Posterior vena cava (tissue), 2 donors: Measurements from ENCODE around the gene ATG4D. TPM values are rescaled to one million over a fixed set of nuclear protein-coding genes. Genes with fewer than 3 reads are reported as not detected.
"Not testable (repeated sequence)": the region's sequence is repeated elsewhere in the genome, so short reads cannot be mapped to it uniquely, and the experiment has no call there.

Experiments
- DNase-seq: peaks from one replicate; pipeline ENCODE4 v3.0.0-alpha.2; 2020; ENCODE audit warnings: low spot score
- intact Hi-C, 2 donors: fragments of 100-400 bp; cut with DNase I; formaldehyde crosslinking; loops; one replicate each; pipeline versions ENCODE4 v1.14.1 to v1.14.2; 2022 to 2023
- total RNA-seq, 2 donors: library from RNA; stranded (reverse); fragmentation: NEBNext Ultra II Directional; extraction: Animal tissue kit (Norgen Biotek cat#: 25700); gene quantifications; one replicate each; pipeline ENCODE4 v1.2.1, GENCODE V29; 2021
- donor health status: DM: yes; HTN: yes; CAD: no.
- donor health status: DM: yes; HTN: yes; CAD: no.

The ATG4D gene
- total RNA-seq, 2 donors from 2014 or later: 14.2 to 14.8 TPM

DNA sequence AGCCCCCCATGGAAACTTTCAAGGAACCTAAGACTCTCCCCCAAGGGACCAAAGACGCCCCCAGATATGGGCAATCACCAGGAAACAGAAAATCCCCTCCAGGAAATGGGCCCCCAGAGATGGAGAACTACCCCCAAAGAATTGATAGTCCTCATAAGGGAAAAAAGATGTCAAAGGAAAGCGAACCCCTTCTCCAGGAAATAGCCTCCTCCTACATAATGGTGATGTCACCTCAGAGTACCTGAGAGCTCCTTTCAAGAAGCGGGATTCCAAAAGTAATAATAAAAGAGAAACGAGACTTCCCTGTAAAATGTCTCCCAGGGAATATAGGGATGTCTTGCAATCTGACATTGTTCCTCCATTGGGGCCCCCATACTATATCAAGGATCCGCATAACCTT, 24.0 kb downstream of the ATG4D start:
- intact Hi-C loops: no loop called here
- no peak for DNase-seq

DNA sequence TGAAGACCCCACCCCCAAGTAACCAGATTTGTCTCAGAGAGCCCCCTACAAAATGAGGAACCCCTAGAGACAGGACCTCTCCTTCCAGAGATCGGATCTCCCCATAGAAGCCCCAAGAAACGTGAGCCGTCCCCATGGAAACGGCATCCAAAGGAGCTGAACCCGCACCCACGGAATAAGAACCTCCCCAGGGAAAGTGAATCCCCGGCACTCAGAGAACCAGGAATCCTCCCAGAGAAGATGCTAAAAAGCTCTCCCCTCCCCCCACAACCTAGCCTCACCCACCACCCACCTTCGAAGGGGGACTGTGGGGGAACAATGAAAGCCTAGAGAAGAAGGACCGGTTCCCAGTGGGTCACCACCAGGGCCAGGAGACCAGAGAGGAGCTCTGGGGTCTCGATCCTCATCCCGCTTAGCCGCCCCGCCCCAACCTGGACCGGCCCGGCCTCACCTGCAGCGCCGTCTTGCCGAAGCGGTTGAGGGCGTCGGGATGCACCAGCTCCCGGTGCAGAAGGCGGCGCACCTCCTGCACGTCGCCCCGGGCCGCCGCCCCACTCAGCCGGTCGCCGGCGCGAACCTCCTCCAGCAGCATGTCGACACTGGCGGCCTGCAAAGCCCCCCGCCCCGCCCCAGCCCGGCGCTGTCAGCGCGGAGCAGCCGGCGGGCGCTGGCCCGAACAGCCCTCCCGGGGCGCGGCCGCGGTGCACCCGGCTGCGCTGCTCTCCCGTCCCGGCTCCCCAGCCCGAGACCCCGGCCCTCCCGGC, 24.5 kb downstream of the ATG4D start:
- DNase-seq: peak; percentile 87
- intact Hi-C loops: no loop called here

DNA sequence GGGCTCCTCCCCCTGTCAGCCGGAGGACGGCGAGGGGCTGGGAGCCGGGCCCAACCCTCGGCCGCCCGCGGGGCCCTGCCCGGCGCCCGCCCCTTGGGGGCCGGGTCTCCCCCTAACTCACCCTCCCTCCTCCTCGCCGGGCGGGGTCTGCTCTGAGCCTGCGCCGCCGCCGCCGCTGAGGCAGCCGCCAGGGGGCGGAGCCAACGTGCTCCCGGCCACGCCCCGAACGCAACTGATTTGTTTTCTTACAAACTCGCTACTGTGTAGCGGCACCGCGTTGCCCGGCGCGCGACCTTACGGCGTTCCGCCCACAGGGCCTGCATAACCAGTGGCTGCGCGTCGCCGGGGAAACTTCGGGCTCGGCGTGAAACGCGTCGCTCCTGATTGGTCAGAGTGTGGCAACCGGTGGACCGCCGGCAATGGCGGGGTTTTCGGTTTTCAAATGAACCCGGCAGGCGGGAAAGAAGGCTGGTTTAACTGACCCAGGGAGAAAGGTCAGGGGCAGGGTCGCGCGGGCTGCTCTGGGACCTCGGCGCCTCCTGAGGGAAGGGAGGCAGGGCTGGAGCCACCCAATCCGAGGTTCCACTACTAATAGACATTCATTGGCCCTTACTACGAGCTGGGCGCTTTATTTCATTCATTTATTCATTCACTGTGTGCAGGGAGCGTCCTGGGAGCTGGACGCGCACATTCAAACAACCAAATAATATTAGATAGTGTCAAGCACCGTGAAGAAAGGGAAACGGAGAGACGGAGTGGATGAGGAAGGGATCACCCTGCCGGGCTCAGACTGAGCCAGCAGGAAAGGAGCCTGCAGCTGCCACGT, 25.3 kb downstream of the ATG4D start, which contains the start of gene CDKN2D:
CDKN2D (minus strand) TSS at position 154 of the 826 bp plus-strand sequence. CDS start 326 bp downstream, outside the sequence.
- intact Hi-C loops: no loop called here
- peak; percentile 100 for DNase-seq

DNA sequence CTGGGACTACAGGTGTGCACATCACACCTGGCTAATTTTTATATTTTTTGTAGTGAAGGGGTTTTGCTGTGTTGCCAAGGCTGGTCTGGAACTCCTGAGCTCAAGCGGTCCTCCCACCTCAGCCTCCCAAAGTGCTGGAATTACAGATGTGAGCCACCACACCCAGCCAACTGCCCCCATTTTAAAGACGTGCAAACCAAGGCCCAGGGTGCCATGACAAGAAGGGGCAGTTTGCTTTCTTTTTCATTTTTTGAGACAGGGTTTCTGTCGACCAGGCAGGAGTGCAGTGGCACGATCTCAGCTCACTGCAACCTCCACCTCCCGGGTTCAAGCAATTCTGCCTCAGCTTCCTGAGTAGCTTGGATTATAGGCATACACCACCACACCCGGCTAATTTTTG, 30.1 kb downstream of the ATG4D start:
- intact Hi-C loops: loop anchor here in 1 of 2 donors (10.0 kb wide), 1 partner anchor 169 kb away; the partner anchor contains the start of gene CDC37
- DNase-seq: not testable (repeated sequence)

DNA sequence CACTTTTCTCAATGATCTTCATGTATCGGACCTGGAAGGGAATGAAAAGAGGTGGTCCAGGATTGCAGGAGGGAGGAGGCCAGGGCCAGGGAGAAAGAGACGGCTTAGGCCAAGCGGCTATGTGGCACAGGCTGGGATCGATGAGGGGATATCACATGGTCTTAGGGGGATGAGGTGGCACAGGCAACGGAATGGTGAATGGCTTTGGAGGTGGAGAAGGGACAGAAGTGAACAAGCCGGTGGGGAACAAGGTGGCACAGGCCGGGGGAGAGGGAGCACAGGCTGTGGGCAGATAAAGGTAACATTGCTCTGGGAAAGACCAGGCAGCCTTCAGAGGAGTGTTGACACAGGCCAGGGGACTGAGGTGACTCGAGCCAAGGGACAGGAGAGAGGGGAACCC, 30.8 kb downstream of the ATG4D start:
- DNase-seq: no peak
- intact Hi-C loops: loop anchor here in 1 of 2 donors (10.0 kb wide), 1 partner anchor 170 kb away; the partner anchor contains the start of gene CDC37

DNA sequence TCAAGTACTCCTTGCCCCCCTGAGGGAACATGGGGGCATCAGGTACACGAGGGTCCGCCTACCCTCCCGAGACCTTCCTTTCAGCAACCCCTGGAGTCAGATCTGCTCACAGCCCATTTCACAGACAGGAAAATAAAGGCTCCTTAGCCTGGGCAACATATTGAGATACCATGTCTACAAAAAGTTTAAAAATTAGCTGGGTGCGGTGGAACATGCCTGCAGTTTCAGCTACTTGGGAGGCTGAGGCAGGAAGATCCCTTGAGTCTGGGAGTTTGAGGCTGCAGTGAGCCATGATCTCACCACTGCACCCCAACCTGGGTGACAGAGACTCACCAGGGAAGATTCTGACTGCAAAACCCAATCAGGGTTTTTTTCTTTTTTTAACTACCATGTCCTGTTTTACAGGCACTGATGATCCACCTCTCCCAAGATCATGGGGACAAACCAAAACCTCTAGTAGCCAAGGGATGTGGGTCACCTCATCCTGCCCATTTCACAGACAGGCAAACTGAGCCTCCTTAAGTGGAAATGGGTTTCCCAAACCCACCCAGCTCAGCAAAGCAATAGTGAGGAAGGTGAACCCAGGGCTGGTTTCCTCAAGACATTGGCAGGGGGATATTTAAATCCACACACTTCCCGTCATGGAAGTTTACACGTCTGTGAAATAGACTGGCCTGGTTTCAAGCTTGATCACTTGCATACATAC, 31.5 kb downstream of the ATG4D start:
- intact Hi-C loops: loop anchor here in 1 of 2 donors (10.0 kb wide), 1 partner anchor 170 kb away; the partner anchor contains the start of gene CDC37
- no peak for DNase-seq

DNA sequence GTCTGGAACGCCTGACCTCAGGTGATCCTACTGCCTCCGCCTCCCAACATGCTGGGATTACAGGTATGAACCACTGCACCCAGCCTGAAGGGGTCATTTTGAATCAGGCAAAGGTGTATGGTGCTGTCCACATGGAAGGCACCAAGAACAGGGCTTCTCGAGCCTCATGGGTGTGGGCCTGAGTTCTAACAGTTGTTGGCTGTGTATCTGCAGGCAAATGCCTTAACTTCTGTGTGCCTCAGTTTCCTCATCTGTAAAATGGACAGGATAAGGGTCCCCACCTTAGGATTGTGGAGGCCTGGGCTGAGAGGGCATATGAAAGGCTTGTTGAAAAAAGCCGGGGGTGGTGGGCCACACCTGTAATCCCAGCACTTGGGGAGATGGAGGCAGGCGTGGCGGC, 34.2 kb downstream of the ATG4D start:
- no peak for DNase-seq
- intact Hi-C loops: loop anchor here (2.0 to 10.0 kb wide), 2 partner anchors 67 to 173 kb away; partner anchors contain the start of gene CDC37 (in 1 of the 2)

DNA sequence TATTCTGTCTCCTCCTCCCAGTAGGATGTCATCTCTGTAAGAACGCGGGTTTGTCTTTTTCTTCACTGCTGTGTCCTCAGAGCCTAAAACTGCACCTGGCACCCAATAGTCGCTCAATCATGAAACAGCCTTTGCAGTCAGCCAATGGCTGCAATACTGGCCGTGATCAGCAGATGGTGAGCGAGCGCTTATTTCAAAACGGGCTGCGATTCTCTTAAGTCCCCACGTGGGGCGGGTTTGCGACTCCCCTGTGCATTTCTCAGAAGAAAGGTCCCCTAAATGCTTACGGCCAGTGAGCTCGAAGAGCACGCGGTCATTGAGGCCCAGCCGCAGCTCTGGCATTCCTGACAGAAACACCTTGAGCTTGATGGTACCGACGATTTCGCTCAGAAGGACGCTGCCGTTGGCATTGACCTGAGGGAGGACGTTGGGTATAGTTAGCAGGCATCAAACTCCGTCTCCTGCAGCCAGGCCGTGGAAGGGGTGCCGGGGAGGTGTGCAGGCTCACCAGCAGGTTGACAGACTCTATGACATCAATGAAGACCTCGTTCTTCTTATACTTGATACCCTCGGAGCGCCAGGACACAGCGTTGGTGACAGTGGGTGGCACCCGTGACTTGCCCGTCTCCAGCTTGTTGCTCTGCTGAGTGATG, 37.4 kb downstream of the ATG4D start:
- intact Hi-C loops: loop anchor here in 1 of 2 donors (5.0 kb wide), 1 partner anchor 116 kb away; no protein-coding TSS in a partner anchor
- DNase-seq: peak; percentile 95

DNA sequence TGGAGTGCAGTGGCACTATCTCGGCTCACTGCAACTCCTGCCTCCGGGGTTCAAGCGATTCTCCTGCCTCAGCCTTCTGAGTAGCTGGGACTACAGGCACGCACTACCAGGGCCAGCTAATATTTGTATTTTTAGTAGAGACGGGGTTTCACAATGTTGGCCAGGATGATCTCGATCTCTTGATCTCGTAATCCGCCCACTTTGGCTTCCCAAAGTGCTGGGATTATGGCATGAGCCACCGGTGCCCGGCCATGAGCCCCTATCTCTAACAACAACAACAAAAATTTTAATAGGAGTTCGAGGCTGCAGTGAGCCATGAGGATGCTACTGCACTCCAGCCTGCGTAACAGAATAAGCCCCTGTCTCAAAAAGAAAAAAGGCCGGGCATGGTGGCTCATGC, 38.4 kb downstream of the ATG4D start:
- intact Hi-C loops: loop anchor here in 1 of 2 donors (2.0 to 5.0 kb wide), 2 partner anchors 61 to 115 kb away; no protein-coding TSS in a partner anchor
- DNase-seq: no peak

DNA sequence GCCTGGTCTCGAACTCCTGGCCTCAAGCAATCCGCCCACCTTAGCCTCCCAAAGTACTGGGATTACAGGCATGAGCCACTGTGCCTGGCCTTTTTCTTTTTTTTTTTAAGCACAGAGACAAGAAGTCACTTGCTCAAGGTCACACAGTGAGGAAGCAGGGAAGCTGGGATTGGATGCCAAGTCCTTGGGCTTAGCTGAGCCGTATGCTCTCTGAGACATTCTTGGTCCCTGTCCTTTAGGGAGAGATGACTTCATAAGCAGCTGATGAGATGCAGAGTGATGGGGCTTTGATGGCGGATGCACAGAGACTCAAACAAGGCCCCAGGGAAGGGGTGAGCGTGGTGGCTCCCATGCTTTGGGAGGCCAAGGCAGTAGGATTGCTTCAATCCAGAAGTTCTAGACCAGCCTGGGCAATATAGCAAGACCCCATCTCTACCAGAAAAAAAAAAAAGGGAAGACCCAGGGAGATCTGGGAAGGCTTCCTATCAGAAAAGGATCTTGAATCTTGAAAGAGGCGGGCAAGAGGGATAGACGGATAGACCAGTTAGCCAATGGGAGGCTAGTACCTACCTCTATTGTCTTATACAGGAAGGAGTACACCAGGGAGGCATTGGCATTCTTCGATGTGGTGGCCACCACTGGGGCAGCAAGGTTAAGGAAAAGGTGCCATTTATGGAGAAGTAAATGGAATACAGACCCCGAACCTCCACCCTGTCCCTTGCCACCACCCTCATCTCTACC, 39.5 kb downstream of the ATG4D start:
- intact Hi-C loops: loop anchor here in 1 of 2 donors (2.0 to 5.0 kb wide), 2 partner anchors 60 to 114 kb away; no protein-coding TSS in a partner anchor
- DNase-seq: no peak

DNA sequence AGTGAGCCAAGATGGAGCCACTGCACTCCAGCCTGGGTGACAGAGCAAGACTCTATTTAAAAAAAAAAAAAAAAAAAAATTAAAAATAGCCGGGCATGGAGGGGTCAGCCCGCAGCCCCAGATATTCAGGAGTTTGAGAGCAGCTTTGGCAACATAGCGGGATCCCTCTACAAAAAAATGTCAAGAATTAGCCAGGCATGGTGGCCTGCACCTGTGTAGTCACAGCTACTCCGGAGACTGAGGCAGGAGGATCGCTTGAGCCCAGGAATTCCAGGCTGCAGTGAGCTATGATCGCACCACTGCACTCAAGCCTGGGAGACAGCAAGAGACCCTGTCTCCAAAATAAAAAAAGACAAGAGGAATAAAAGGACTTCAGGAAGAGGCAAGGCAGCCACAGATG, 42.7 kb downstream of the ATG4D start:
- DNase-seq: no peak
- intact Hi-C loops: no loop called here

DNA sequence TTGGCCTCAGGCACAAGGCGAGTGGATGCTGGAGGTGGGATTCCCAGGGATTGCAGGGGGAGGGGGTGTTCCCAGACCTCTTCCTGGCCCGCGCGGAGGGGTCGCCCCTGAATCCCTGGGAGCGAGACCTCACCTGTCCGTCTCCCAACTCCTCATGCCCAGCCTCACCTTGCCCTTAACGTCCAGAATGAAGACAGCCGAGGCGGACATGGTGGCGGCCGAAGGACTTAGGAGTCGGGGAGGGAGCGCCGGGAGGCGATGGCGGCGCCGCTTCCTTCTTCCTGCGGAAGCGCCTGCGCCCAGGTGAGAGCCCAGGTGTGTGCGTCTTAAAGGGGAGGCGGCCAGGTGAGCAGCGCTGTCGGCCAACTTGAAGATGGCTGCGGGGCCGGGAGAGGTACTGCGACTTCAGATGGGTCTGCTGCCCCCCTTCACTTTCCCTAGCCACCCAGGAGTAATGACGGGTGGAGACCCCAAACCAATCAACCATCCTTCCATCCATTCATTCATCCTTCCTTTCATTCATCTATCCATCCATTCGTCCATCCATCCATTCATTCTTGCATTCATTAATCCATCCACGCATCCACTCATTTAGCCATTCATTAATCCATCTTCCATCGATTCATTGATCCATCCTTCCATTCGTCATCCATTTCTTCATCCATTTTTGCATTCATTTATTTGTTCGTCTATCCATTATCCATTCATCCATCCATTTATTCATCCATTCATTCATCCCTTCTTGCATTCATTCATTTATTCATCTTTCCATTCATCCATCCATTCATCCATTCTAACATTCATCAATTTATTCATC, 43.5 kb downstream of the ATG4D start, which contains the start of gene AP1M2:
AP1M2 (minus strand) TSS at position 291 of the 817 bp plus-strand sequence; CDS start at position 210, 81 bp downstream.
- intact Hi-C loops: no loop called here
- no peak for DNase-seq

DNA sequence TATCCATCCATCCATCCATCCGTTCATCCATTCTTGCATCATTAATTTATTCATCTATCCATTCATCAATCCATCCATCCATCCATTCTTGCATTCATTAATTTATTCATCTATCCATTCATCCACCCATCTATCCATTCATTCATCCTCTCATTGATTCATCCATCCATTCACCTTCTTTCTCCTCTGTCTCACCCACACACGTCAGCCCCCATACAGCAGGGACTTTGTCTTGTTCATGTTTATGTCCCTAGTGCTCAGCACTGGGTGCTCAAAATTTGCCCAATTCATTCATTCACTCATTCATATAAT, 44.1 kb downstream of the ATG4D start:
- no peak for DNase-seq
- intact Hi-C loops: no loop called here

DNA sequence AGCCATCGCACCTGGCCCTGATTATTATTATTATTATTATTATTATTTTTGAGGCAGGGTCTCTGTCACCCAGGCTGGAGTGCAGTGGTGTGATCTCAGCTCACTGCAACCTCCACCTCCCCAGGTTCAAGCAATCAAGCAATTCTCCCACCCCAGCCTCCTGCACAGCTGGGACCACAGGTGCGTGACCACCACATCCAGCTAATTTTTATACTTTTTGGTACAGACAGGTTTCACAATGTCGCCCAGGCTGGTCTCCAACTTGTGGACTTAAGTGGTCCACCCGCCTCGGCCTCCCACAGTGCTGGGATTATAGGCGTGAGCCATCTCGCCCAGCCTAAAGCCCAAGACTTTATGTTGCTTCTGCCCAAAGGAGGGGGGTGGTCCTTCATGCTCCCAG, 49.4 kb downstream of the ATG4D start:
- intact Hi-C loops: loop anchor here in 1 of 2 donors (10.0 kb wide), 1 partner anchor 182 kb away; no protein-coding TSS in a partner anchor
- DNase-seq: no peak

DNA sequence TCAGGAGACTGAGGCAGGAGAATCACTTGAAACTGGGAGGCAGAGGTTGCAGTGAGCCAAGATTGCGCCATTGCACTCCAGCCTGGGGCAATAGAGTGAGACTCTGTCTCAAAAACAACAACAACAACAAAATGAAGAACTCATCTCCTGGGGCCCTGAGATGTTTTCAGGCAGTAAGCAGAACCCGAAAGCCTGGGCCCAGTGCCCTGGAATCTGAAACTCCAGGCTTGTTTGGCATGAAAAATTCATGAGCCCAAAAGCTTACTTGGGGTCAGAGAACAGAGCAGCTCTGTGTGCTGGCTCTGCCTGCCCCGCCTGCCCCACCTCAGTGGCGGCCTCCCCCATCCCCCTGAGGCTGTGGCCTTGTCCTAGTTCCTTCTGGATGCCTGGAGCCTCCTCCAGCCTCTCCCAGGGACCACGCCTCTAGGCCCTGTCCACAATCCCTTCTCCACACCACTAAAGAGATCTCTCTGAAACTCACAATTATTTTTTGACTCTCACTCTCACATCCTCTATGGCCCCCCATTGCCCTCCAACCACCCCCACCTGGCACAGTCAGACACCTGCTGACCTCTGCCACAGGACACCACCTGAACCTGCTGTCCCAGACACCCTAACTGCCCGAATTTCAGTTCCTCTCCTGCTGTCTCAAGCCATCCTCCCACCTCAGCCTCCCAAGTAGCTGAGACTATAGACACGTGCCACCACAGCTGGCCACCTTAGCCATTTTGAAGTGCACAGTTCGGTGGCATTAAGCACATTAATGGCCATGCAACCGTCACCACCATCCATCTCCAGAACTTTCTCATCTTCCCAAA, 50.3 kb downstream of the ATG4D start:
- DNase-seq: no peak

DNA sequence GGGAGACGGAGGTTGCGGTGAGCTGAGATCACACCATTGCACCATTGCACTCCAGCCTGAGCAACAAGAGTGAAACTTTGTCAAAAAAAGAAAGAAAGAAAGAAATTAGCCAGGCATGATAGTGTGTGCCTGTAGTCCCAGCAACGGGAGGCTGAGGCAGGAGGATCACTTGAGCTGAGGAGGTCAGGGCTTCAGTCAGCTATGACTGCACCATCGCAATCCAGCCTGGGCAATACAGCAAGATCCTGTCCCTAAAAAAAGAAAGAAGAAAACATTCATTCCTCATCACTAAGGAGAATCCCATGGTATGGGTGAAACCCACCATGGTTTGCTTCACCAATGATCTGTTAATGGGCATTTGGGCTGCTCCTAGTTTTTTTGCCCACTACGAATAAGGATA, 56.4 kb downstream of the ATG4D start:
- no peak for DNase-seq
- intact Hi-C loops: no loop called here

More for the DNA sequence above, 50.3 kb downstream of the ATG4D start:
- intact Hi-C loops: loop anchor here in 1 of 2 donors (10.0 kb wide), 1 partner anchor 181 kb away; no protein-coding TSS in a partner anchor
